ENCODE data around the gene MLLT3. TPM values are rescaled to one million over a fixed set of nuclear protein-coding genes. Genes with fewer than 3 reads are reported as not detected.

Gene MLLT3
- total and polyA plus RNA-seq, 2 of the 8 experiments (the other 6 are each of a cell fraction or from before 2014, with no cell fraction given): 5.9 to 9.6 TPM

DNA sequence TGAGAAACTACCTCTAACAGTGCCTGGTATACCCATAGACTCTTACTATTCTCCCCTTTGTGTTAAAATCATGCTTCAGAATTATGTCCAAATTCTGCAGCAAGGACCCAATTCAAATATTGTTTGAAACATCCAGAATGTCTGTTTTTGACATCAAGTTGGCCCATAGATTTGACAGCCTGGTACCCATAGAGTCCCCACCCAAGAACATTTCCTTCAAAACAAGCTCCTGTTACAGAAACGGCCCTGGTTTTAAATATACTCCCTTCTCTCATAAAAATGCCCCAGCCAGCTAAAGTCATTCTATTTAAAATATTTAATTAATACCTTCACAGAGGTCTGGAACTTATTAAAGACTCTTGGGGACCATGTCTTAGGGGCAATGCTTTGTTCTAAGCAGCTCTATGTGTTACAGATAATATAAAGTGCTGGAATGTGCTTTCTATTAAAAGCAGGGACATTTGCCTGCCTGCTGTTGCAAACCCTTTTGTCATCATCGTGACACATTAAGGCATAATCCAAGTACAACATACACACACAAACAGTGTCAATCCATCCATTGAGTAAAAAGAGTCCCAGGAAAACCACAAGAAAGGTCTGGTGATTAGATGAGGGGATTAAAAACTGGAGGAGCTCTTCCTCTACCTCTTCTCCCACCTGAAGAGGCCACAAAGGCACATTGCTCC lies 321.7 kb downstream of the MLLT3 start (continued):
- TF ChIP-seq, protein P1, sequence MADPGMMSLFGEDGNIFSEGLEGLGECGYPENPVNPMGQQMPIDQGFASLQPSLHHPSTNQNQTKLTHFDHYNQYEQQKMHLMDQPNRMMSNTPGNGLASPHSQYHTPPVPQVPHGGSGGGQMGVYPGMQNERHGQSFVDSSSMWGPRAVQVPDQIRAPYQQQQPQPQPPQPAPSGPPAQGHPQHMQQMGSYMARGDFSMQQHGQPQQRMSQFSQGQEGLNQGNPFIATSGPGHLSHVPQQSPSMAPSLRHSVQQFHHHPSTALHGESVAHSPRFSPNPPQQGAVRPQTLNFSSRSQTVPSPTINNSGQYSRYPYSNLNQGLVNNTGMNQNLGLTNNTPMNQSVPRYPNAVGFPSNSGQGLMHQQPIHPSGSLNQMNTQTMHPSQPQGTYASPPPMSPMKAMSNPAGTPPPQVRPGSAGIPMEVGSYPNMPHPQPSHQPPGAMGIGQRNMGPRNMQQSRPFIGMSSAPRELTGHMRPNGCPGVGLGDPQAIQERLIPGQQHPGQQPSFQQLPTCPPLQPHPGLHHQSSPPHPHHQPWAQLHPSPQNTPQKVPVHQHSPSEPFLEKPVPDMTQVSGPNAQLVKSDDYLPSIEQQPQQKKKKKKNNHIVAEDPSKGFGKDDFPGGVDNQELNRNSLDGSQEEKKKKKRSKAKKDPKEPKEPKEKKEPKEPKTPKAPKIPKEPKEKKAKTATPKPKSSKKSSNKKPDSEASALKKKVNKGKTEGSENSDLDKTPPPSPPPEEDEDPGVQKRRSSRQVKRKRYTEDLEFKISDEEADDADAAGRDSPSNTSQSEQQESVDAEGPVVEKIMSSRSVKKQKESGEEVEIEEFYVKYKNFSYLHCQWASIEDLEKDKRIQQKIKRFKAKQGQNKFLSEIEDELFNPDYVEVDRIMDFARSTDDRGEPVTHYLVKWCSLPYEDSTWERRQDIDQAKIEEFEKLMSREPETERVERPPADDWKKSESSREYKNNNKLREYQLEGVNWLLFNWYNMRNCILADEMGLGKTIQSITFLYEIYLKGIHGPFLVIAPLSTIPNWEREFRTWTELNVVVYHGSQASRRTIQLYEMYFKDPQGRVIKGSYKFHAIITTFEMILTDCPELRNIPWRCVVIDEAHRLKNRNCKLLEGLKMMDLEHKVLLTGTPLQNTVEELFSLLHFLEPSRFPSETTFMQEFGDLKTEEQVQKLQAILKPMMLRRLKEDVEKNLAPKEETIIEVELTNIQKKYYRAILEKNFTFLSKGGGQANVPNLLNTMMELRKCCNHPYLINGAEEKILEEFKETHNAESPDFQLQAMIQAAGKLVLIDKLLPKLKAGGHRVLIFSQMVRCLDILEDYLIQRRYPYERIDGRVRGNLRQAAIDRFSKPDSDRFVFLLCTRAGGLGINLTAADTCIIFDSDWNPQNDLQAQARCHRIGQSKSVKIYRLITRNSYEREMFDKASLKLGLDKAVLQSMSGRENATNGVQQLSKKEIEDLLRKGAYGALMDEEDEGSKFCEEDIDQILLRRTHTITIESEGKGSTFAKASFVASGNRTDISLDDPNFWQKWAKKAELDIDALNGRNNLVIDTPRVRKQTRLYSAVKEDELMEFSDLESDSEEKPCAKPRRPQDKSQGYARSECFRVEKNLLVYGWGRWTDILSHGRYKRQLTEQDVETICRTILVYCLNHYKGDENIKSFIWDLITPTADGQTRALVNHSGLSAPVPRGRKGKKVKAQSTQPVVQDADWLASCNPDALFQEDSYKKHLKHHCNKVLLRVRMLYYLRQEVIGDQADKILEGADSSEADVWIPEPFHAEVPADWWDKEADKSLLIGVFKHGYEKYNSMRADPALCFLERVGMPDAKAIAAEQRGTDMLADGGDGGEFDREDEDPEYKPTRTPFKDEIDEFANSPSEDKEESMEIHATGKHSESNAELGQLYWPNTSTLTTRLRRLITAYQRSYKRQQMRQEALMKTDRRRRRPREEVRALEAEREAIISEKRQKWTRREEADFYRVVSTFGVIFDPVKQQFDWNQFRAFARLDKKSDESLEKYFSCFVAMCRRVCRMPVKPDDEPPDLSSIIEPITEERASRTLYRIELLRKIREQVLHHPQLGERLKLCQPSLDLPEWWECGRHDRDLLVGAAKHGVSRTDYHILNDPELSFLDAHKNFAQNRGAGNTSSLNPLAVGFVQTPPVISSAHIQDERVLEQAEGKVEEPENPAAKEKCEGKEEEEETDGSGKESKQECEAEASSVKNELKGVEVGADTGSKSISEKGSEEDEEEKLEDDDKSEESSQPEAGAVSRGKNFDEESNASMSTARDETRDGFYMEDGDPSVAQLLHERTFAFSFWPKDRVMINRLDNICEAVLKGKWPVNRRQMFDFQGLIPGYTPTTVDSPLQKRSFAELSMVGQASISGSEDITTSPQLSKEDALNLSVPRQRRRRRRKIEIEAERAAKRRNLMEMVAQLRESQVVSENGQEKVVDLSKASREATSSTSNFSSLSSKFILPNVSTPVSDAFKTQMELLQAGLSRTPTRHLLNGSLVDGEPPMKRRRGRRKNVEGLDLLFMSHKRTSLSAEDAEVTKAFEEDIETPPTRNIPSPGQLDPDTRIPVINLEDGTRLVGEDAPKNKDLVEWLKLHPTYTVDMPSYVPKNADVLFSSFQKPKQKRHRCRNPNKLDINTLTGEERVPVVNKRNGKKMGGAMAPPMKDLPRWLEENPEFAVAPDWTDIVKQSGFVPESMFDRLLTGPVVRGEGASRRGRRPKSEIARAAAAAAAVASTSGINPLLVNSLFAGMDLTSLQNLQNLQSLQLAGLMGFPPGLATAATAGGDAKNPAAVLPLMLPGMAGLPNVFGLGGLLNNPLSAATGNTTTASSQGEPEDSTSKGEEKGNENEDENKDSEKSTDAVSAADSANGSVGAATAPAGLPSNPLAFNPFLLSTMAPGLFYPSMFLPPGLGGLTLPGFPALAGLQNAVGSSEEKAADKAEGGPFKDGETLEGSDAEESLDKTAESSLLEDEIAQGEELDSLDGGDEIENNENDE (IDR thresholded peaks at IDR 0.05; ENCODE audit: insufficient replicate concordance, low read length): no peak
- TF ChIP-seq TEAD4 (IDR thresholded peaks at IDR 0.05; ENCODE audit: low read depth, low read length): no peak
- TF ChIP-seq SAP30 (IDR thresholded peaks at IDR 0.05; ENCODE audit: insufficient read depth, insufficient replicate concordance, low read length): no peak
- no peak for TF ChIP-seq SUZ12 (IDR thresholded peaks at IDR 0.05; ENCODE audit: low read length)
- no peak for TF ChIP-seq CREB1 (IDR thresholded peaks at IDR 0.05)
- TF ChIP-seq RBBP5 (IDR thresholded peaks at IDR 0.05; ENCODE audit: borderline replicate concordance, low read depth, low read length): no peak
- TF ChIP-seq ASH2L (IDR thresholded peaks at IDR 0.05; ENCODE audit: low read length): no peak
- TF ChIP-seq TAF7 (optimal IDR thresholded peaks at IDR 0.05; ENCODE audit: borderline replicate concordance, low read depth, low read length): no peak
- TF ChIP-seq TAF1 (IDR thresholded peaks at IDR 0.05; ENCODE audit: low read depth, low read length): no peak

Measured in H1 (cell line).